ENCODE measurements around the gene HNRNPF.
"Not testable (repeated sequence)": the region's sequence is repeated elsewhere in the genome, so short reads cannot be mapped to it uniquely, and the experiment has no call there.

Gene HNRNPF, protein sequence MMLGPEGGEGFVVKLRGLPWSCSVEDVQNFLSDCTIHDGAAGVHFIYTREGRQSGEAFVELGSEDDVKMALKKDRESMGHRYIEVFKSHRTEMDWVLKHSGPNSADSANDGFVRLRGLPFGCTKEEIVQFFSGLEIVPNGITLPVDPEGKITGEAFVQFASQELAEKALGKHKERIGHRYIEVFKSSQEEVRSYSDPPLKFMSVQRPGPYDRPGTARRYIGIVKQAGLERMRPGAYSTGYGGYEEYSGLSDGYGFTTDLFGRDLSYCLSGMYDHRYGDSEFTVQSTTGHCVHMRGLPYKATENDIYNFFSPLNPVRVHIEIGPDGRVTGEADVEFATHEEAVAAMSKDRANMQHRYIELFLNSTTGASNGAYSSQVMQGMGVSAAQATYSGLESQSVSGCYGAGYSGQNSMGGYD
- 157 to 214 reads per million in 2 donors for total RNA-seq

DNA sequence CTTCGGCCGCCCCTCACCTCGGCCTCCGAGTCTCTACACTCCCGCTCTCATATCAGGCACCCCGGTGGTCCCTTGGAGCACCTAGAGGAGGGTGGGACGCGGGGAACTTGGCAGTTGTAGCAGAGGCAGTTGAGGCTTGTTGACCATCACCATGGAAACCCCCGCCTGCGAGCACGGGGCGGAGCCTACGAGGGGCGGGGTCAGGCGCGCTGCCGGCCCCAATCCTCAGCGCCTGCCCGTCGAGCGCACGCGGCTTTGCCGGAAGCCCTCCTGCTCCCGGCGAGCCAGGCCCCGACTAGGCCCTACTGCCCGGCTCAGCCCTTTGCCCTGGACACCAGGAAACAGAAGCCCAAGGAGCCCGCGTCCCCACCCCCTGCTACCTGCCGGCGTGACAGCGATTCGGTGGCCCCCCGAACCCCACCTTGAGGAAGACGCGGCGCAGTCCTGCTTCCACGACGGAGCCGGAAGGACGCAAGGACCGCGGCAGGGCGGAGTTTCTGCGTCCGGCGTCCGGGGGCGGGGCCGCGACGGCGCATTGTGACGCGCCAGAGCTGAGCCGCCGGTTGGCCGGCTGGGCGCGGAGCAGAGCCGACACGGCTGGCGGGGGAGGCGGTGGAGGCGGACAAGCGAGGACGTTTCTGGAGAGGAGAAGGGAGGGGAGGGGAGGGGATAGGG lies at the start of gene HNRNPF:
Gene HNRNPF (minus strand): TSS at position 477 of the 675 bp plus-strand sequence. CDS start 21,302 bp downstream, outside the sequence.
- DNase-seq: peak; percentile 89 to 98 (median 92)

DNA sequence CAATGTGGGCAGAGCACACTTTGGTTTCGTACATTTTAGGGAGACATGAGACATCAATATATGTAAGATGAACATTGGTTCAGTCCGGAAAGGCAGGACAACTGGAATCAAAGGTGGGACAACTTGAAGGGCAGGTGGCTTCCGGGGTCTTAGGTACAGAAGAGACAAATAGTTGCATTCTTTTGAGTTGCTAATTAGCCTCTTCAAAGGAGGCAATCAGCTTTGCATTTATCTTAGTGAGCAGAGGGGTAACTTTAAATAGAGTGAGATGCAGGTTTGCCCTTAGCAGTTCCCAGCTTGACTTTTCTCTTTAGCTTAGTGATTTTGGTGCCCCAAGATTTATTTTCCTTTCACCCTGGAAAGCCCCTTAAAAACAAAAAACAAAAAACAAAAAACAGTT lies 49.2 kb upstream of the HNRNPF start:
- DNase-seq: no peak

DNA sequence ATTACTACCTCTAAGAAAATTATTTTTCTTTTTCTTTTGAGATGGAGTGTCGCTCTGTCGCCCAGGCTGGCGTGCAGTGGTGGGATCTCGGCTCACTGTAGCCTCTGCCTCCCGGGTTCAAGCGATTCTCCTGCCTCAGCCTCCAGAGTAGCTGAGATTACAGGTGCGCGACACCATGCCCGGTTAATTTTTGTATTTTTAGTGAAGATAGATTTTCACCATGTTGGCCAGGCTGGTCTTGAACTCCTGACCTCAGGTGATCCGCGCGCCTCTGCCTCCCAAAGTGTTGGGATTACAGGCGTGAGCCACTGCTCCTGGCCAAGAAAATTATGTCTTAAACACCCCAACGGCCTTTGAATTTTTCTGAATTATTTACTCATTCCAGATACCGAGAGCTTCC lies 47.6 kb upstream of the HNRNPF start:
- not testable (repeated sequence) for DNase-seq

DNA sequence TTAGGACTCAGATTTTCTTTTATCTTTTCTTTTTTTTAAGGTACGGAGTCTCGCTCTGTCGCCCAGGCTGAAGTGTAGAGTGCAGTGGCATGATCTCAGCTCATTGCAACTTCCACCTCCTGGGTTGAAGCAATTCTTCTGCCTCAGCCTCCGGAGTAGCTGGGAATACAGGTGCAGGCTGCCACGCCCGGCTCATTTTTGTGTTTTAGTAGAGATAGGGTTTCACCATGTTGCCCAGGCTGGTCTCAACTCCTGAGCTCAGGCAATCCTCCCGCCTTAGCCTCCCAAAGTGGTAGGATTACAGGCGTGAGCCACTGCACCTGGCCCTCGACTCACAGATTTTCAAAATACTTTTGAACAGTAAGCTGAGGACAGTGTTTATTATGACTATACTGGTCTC lies 45.0 kb upstream of the HNRNPF start:
- DNase-seq: peak in 1 of 5 experiments; percentile 35

DNA sequence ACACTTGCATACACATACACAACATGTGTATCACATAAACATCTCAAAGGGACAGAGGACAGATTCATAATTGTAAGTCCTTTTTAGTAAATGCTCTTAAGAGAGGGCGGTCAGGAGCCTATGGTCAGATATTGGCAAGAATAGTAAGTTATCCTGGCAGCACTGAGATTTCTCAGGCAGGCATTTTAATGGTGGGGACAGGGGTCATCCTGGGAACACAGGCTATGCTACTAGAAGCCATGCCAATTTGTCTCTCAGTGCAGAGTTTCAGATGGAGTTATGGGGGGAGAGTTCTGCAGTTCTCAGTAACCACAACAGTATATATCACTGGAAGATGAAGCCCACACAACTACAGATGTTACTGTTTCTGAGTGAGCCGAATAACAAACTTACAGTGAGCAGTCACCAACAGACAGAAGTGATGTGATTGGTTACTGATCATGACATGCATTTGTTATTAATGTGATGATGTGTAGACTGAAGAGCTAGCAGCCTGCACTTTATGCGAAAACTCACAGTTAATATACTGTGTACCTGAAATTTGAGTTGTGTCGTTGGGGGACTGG lies 44.4 kb upstream of the HNRNPF start:
- DNase-seq: peak in 1 of 5 experiments; percentile 93

DNA sequence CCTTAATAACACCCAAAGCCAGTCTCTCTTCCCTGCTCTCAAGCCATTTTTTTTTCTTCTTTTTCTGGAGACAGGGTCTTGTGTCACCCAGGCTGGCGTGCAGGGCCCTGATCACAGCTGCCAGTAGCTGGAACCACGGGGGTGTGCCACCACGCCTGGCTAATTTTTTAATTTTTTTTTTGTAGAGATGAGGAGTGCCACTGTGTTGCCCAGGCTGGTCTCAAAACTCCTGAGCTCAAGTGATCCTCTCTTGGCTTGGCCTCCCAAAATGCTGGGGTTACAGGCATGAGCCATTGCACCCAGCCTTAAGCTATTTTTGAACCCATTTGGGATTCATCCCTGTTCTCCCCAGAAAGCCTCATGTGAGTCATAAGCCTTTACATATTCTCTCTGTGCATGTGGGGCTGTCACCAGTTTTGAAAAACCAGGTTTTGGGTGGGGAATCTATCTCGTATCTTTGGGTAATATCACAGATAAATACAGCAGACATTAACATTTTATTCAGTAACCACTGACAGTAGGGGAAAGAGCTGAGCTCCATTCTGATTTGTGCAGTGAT lies 43.4 kb upstream of the HNRNPF start:
- no peak for DNase-seq

DNA sequence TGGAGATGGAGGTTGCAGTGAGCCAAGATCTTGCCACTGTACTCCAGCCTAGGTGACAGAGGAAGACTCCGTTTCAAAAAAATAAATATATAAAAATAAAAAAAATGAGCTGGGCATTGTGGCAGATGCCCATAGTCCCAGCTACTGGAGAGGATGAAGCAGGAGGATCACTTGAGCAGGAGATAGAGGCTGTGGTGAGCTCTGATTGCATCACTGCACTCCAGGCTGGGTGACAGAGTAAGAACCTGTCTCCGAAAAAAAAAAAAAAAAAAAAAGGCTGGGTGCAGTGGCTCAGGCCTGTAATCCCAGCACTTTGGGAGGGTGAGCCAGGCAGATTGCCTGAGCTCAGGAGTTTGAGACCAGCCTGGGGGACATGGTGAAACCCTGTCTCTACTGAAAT lies 39.8 kb upstream of the HNRNPF start:
- DNase-seq: no peak

DNA sequence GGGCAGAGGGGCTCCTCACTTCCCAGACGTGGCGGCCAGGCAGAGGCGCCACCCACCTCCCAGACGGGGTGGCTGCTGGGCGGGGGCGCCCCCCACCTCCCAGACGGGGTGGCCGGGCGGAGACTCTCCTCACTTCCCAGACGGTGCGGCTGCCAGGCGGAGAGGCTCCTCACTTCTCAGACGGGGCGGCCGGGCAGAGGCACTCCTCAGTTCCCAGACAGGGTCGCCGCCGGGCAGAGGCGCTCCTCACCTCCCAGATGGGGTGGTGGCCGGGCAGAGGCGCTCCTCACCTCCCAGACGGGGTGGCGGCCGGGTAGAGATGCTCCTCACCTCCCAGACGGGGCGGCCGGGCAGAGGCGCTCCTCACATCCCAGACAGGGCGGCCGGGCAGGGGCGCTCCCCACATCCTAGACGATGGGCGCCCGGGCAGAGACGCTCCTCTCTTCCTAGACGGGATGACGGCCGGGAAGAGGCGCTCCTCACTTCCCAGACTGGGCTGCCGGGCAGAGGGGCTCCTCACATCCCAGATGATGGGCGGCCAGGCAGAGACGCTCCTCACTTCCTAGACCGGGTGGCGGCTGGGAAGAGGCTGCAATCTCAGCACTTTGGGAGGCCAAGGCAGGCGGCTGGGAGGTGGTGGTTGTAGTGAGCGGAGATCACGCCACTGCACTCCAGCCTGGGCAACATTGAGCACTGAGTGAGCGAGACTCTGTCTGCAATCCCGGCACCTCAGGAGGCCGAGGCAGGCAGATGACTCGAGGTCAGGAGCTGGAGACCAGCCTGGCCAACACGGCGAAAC lies 37.4 kb upstream of the HNRNPF start:
- peak in 1 of 5 experiments; percentile 10 for DNase-seq

DNA sequence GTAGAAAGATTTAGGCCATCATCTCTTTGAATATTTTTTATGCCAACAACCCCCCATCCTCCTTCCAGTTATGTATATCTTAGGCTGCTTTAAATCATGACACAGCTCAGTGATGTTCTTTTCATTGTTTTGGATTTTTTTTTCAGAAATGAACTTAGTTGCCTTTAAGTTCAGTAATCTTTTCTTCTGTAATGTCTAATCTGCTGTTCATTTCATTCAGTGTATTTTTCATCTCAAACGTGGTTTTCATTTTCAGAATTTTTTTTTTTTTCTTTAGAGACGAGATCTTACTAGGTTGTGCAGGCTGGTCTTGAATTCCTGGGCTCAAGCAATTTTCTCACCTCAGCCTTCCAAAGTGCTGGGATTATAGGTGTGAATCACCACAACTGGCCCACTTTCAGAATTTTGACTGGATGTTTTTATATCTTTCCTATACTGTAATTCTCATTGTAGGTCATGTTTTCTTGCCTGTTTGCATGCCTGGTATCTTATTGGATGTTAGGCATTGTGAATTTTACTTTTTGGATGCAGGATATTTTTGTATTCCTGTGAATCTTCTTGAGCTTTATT lies 36.0 kb upstream of the HNRNPF start:
- DNase-seq: no peak

DNA sequence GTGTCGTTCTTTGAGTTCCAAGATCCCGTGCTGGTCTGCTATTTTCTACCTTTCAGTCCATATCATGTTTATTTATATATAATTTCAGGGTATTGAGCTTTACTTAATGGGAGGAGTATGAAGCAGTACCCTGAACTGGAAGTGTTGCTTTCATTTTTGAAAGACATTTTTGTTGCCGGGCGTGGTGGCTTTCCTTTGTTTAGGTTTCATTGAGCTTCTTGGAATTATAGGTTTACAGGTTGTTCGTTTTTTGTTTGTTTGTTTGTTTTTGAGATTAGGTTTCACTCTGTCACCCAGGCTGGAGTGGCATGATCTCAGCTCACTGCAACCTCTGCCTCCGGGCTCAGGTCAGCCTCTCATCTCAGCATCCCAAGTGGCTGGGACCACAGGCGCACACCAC lies 35.3 kb upstream of the HNRNPF start:
- DNase-seq: no peak

DNA sequence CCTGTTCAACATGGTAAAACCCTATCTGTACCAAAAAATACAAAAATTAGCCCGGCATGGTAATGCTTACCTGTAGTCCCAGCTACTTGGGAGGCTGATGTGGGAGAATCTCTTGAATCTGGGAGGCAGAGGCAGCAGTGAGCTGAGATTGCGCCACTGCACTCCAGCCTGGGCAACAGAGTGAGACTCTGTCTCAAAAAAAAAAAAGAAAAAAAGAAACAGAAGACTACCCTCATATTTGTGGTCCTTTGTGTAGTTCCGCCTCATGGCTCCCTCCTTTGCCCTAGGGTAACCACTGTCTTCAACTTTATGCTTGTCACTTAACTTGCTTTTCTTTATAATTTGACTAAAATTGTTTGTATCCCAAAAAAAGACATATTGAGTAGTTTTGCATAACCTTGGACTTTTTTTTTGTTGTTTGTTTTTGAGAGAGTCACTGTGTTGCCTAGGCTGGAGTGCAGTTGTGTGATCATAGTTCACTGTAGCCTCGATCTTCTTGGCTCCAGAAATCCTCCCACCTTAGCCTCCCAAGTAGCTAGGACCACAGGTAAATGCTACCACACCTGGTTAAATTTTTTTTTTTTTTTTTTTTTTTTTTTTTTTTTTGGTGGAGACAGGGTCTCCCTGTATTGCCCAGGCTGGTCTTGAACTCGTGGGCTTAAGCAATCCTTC lies 31.6 kb upstream of the HNRNPF start:
- DNase-seq: no peak

DNA sequence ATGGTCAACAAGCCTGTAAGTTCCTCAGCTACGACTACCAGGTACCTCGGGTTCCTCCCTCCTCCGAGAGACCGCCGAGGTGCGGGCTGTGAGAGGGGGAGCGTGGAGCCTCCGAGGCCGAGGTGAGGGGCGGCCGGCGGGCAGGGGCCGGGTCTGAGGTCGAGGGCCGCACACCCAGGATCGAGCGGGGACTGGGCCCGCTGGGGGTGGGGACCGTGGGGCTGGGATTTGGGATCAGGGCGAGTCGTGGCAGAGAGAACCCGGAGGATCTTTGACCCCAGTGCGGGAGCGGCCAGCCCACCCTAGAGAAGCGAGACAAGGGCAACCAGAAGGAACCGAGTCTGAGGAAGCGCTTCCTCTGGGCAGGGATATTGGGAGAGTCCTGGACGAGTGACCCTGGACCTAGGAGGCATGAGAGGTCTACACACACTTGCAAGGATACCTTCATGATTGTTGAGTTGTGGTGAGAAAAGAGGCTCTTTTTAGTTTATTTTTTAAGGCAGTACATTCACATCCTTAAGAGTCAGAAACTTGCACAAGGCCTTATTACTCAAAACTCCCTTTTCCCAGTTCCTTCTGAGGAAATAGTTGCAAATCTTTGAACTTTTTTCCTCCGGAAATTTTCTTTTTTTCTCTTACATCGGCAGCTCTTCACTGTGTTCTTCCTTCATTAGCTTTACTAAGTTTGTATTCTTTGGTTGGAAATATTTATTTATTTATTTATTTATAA lies 28.3 kb upstream of the HNRNPF start:
- DNase-seq: no peak

DNA sequence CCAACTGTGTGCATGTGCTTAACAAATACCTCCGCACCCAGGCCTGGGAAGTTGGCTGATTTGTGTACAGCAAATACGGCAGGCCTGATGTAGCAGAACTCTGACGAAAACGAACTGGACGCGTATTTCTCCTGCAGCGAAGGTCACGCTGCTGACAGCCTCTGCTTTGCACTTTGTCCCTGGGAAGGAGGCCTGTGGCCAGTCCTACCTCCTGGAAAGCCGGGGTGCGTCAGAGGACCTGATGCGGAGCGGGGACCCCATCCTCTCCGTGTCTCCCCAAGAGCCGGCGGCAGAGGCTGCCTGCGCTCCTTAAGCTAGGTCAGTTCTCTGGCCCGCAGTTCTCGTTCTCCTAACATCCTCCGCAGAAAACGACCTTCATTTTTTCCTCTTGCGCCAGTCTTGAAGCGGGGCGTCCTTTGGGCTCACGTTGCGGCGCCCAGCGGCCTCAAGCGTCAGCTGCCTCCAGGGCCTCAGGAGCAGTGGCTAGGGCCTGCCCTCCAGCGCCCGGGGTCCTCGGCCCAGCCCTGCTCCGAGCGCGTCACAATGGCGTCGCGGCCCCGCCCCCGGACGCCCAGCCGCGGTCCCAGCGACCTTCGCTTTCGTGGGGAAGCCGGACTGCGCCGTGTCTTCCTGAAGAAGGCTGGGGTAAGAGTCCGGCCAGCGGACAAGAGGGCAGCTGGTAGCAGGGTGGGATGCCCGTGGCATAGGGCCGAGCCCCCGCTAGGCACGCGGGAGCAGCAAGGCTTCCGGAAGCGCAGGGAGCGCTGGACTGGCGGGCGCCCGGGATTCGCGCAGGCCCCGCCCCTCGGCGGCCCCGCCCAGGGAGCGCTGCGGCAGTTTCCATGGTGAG lies 27.5 kb upstream of the HNRNPF start, which contains the start of gene ZNF487:
Gene ZNF487 (plus strand): TSS at position 821 of the 850 bp plus-strand sequence. CDS start 38,703 bp downstream, outside the sequence.
- peak; percentile 76 to 94 (median 84) for DNase-seq

DNA sequence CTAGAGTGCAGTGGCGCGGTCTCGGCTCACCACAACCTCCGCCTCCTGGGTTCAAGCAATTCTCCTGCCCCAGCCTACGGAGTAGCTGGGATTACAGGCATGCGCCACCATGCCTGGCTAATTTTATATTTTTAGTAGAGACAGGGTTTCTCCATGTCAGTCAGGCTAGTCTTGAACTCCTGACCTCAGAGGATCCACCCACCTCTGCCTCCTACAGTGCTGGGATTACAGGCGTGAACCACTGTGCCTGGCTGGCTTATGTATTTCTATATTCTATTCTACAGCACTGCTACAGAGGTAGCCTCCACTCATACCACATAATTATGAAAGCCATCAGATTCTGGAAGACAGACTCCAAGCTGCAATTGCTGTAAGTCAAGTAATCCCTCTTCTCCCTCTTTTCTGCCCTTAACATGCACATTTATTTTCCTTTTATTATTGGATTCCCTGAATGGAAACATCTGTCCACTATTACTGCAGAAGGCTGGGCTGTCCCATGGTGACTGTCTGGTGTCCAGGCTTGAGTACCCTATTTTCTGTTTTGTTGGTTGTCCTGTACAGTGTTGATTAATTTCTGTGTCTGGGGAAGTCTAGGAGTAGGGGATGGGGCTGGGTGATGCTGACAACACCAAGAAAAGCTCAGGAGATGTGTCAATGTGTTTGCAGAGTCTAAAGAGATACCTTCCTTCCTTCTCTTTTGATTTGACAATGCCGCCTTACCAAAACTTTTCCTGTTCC lies 22.1 kb upstream of the HNRNPF start:
- DNase-seq: no peak

DNA sequence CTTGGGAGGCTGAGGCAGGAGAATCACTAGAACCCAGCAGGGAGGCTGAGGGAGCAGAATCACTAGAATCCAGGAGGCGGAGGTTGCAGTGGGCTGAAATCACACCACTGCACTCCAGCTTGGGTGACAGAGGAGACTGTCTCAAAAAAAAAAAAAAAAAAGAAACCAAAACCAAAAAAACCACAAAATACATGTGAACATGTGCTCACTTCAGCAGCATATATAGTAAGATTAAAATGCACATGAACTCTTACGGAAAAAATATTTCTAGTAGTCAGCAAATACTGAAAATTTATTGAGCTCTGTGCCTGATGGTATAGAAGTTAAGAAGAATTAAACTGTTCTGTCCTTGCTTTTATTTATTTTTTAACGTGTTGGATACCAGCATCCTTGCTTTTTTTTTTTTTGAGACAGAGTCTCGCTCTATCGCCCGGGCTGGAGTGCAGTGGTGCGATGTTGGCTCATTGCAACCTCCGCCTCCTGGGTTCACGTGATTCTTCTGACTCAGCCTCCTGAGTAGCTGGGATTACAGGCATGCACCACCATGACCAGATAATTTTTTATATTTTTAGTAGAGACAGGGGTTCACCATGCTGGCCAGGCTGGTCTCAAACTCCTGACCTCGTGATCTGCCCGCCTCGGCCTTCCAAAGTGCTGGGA lies 18.3 kb upstream of the HNRNPF start:
- DNase-seq: peak in 1 of 5 experiments; percentile 74

DNA sequence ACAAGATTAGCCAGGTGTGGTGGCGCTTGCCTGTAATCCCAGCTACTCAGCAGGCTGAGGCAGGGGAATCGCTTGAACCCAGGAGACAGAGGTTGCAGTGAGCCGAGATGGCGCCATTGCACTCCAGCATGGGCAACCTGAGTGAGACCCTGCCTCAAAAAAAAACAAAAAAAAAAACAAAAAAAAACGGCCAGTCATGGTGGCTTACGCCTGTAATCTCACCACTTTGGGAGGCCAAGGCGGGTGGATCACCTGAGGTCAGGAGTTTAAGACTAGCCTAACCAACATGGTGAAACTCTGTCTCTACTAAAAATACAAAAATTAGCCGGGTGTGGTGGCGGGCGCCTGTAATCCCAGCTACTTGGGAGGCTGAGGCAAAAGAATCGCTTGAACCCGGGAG lies 17.5 kb upstream of the HNRNPF start:
- not testable (repeated sequence) for DNase-seq

DNA sequence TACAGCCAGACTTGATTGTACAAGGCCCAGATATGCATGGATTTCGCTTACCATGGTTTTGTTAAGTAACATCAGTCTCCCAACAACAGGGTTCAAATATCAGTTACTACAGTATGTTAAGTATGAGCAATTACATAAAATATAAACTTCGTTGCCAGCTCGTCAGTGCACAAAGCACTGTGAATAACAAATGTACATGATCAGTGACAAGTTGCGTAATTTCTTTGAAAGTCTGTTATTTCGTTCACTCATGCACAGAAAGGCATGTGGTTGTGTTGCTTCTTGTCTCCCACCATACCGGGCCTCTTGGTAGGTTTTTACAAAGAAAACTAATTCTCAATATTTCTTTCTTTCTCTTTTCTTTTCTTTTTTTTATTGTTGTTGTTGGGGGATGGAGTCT lies 15.4 kb upstream of the HNRNPF start:
- no peak for DNase-seq

DNA sequence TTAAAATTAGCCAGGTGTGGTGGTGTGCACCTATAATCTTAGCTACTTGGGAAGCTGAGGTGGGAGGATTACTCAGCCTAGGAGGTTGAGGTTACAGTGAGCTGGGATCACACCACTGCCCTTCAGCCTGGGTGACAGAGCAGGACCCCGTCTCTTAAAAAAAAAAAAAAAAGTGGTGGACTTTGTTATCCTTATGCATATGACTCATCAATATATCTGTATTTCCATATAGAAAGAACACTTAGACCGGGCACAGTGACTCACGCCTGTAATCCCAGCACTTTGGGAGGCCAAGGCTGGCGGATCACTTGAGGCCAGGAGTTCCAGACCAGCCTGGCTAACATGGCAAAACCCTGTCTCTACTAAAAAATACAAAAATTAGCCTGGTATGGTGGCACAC lies 13.0 kb upstream of the HNRNPF start:
- DNase-seq: not testable (repeated sequence)

Data from T-helper 2 cell (primary cell).